VCaP (cell line): ENCODE measurements around the gene INAFM2.

ENCODE experiments used
- H3K27ac ChIP-seq: fragments of 450-650 bp; 2 replicates; pipeline ENCODE4 v1.5.1; 2017
- TF ChIP-seq, protein P1 (sequence below): fragments of 450-650 bp; conservative IDR thresholded peaks from 2 replicates; pipeline ENCODE4 v1.5.1; 2017; ENCODE audit warnings: mild to moderate bottlenecking, moderate library complexity

Gene INAFM2

GRCh38 chr15:40307421-40308211, 15.9 kb upstream of the INAFM2 start, which contains the start of gene PLCB2:
PLCB2 (minus strand) TSS chr15:40307935; CDS start chr15:40307672, 263 bp downstream.
- no peak within 1 kb of the TSS for H3K27ac ChIP-seq
- TF ChIP-seq, protein P1, sequence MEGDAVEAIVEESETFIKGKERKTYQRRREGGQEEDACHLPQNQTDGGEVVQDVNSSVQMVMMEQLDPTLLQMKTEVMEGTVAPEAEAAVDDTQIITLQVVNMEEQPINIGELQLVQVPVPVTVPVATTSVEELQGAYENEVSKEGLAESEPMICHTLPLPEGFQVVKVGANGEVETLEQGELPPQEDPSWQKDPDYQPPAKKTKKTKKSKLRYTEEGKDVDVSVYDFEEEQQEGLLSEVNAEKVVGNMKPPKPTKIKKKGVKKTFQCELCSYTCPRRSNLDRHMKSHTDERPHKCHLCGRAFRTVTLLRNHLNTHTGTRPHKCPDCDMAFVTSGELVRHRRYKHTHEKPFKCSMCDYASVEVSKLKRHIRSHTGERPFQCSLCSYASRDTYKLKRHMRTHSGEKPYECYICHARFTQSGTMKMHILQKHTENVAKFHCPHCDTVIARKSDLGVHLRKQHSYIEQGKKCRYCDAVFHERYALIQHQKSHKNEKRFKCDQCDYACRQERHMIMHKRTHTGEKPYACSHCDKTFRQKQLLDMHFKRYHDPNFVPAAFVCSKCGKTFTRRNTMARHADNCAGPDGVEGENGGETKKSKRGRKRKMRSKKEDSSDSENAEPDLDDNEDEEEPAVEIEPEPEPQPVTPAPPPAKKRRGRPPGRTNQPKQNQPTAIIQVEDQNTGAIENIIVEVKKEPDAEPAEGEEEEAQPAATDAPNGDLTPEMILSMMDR: no peak; the same call in 1 of the 2 replicates

DNA sequence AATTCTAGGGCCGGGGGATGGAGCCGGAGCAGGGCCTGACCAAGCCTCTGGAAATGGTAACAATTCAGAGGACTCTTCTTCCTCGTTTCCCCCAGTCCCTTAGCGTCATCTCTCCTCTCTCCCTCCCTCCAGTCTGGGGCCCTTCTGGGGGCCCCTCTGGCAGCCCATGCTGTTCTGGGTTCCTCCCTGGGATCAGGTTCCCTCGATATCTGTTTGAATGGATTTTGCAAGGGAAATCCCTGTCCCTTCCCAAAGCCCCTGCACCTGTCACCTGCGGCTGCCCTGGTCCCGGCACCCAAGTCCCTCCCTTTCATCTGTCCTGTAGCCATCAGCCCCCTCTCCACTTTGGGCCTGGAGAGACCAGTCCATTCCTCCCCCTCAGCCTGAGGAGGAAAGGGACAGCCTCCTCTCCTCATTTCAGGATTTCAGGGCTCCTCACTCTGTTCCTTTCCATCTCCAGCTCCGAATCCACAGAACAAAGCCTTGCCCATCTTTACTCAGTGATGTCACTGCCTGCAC, 14.1 kb upstream of the INAFM2 start:
- H3K27ac ChIP-seq: no peak overlapping the region
- TF ChIP-seq, protein P1: no peak

DNA sequence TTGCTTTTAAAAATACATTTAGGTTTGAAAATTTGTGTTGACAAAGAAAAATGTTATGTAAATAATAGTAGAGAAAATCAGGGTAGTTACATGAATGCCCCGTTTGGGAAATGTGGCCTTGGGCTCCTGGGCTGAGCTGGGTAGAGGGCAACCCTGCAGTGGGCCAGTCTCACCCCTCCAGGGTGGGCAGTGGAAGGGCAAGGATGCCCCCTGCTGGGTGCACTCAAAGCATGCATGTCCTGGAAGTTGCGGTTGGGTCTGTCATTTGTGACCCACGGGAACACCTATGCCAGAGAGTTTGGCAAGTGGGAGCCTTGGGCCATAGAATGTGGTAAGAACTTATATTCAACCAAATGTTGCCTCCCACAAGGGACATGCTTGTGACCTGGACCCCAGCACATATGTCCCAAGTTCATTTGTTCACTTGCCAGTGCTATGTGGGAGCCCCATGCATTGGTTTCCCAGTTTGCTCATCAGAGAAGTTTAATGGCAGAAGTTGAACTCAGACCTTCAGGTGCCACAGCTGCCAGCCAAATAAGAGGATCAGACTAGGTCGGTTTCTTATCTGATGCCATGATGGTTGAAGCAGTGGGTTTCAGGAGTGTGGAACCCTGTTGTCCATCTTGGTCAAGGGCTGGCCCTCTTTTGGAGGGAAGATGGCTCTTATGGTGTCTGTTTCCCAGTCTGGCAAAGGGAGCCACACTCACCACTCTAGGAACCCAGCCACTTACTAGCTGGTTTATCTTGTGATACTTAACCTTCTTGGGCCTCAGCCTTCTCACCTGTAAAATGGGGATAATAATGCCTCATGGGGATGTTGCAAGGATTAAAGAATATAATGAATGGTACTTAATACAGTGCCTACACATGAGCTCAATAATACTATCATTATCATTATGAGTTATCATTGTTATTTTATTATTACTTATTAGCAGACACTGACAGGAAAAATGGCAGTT, 13.2 kb upstream of the INAFM2 start:
- H3K27ac ChIP-seq: no peak overlapping the region
- TF ChIP-seq, protein P1: peak; percentile 86

GRCh38 chr15:40310993-40311392, 12.5 kb upstream of the INAFM2 start:
- TF ChIP-seq, protein P1: no peak
- no peak overlapping the region for H3K27ac ChIP-seq

DNA sequence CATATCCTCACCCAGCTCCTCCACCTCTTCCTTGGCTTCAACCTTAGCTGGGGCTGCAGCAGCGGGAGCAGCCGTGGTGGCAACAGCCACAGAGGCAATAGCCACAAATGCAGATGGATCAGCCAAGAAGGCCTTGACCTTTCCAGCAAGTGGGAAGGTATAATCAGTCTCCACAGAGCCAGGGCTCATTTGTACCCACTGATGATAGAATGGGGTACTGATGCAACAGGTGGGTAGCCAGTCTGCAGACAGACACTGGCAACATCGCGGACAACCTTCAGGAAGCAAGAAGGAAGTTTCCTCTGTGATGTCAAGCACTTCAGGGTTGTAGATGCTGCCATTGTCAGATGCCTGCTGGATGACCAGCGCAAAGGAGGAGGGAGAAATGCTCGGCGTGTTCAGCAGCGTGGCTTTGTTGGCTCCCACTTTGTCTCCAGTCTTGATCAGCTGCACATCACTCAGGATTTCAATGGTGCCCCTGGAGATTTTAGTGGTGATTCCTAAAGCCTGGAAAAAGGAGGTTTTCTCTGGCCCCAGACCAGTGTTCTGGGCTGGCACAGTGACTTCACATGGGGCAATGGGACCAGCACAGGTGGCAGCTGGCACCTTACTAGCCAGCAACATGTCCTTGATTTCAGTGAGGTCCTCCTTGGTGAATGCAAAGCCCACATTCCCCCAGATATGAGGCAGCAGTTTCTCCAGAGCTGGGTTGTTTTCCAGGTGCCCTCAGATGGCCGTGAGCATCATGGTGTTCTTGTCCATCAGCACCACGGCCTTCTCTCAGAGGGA, 10.9 kb upstream of the INAFM2 start:
- no peak overlapping the region for H3K27ac ChIP-seq
- TF ChIP-seq, protein P1: no peak

DNA sequence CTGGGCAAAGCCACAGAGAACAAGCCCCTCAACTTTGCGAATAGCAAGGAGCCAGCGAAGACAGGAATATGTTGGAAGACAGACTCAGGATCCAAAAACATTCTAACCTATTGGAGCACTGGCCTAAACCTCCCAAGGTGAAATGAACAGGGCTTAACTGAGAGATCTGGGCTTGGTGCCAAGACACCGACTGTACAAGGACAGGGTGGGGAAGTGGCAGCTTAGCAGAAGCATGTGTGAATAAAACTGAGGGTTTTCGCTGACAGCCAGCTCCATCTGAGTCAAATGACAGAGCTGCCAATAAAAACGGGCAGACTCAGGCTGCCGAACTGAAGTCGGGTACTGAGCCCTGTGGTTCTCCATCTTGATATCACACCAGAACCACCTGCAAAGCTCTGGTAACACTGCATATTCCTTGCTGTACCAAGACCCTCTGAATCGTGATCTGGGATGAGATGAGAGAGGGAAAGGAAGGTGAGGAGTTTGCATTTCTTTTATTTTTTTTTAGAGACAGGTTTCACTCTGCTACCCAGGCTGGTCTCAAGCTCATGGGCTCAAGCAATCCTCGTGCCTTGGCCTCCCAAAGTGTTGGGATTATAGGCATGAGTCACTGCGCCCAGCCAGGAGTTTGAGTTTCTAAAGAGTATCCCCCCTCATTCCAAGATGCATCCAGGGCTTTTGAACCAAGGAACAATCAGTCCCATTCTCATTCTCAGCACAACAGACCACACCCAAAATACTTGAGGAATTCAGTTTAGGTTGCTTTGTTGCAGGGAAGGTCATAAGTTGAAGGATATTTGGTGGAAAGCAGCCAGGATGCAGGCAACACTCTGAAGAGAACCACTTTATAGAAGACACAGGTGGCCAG, 9.7 kb upstream of the INAFM2 start:
- TF ChIP-seq, protein P1: no peak
- peak overlapping the region; percentile 38 for H3K27ac ChIP-seq
